HG02938 (cell line): ENCODE measurements around the gene HMX2.

Experiments
- ATAC-seq: cut with Tn5 transposase; IDR thresholded peaks from one replicate; pipeline ENCODE4 v1.9.1; 2021; ENCODE audit warnings: mild to moderate bottlenecking, moderate library complexity; ENCODE audit not compliant: unreplicated experiment

The HMX2 gene

GRCh38 chr10:123136806-123137642 is 10.9 kb upstream of the HMX2 start:
- no peak for ATAC-seq

GRCh38 chr10:123139165-123139520 is 8.8 kb upstream of the HMX2 start:
- no peak for ATAC-seq

- ATAC-seq = no peak
Observed at GRCh38 chr10:123139521-123140163, 8.3 kb upstream of the HMX2 start.

GRCh38 chr10:123140164-123140982 is 7.6 kb upstream of the HMX2 start:
- no peak for ATAC-seq

DNA sequence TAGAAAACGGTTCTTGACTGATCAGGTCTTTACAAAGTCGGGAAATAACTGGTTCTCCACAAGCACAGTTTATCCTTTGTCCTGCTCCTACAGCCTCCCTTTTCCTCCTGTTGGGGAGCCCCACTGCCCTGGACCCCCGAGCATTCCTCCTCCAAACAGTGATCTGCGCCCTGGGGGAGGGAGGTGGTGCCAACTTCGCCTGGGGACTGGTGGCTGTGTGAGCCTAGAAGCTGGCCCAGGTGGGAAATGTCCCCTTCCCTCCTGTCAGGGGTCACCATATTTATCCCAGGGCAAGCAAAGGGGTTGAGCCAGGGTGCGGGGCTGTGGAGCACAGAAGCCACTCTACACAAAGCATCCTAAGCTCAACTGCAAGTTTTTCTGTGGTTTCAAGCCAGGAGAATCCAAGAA is 6.9 kb upstream of the HMX2 start:
- ATAC-seq = no peak

DNA sequence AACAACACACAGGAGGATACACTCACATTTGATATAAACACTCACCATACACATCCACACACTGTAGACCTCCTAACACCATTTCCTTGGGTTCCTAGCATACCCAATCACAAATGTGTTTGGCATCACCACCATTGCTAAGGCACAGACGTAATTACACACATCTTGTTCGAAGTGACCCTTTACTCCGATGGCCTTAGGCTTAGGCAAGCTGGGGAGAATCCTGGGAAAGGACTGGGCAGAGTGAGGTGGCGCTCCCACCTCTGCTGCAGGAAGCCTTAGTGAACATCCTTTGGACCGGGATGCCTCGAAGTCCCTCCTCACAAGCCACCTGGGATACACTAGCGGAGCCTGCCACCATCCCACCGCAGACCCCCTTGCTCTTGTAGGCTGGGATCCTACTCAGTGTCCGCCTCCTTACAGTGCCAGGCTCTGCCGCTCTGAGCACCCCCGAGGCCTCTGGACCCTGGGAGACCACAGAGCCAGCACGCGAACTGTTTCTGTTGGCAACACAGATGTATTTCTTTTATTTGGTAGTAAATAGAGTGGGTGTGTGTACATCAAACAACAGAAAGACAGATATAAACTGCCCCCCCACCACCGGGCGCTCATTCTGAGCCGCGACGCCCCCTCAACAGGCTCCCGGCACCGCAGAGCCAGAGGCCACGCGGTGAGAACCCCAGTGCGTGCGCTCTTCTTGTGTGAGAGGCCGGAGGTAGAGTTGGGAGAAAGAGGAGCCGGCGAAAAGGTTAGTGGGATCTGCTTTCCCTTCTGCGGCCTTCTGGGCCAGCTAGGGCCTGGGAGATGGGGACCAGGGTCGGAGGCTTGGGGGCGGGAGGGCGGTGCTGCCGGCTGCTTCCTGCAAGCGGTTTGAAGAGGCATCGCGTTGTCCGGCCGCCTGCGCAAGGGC is 5.9 kb upstream of the HMX2 start:
- no peak for ATAC-seq

GRCh38 chr10:123142701-123143161 is 5.2 kb upstream of the HMX2 start:
- no peak for ATAC-seq

DNA sequence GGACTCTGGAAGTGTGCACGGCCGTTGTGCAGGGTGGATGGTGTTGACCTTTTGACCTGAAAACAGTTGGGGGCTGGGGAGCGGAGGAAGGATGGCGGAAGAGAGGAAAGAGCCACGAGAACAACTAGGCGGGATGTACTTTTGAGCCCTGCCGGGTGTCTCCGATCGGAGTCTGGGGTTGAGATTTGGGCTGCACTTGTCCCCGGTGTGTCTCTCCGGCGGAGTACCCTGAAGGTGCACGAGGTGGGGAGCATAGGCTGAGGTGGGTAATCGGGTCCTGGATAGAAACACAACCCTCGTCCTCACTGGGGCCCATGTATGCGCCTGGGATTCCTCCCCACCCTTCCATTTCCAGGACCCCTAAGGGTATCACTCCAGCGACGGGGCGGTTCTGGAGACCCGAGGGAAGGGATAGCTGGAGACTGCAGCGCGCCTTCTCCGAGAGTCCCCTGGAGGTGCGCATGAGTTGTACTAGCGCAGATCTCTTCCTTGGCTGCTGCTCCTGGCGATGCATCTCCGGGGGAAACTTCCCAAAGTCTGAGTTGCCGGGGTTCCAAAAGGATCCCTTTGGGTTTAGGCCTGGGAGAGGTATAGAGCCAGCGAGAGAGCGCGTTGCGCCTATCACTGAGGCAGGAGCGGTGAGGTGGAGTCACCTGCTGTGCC is 4.6 kb upstream of the HMX2 start:
- ATAC-seq = no peak

DNA sequence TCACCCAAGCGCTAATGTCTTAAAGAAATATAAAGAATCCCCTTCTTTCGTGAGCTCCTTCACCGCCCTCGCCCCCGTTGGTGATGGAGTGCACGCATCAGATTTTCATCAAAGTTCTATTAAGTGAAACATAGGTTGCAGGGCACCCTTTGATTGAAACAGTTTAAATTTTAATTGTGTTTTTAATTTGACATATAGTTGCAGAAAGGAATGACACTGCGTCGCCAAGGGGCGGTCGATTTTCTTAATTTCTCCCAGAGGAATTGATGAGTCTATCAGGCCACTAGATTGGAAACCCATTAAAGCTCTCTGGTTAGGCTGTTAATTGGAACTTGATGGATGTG is 4.1 kb upstream of the HMX2 start:
- no peak for ATAC-seq

DNA sequence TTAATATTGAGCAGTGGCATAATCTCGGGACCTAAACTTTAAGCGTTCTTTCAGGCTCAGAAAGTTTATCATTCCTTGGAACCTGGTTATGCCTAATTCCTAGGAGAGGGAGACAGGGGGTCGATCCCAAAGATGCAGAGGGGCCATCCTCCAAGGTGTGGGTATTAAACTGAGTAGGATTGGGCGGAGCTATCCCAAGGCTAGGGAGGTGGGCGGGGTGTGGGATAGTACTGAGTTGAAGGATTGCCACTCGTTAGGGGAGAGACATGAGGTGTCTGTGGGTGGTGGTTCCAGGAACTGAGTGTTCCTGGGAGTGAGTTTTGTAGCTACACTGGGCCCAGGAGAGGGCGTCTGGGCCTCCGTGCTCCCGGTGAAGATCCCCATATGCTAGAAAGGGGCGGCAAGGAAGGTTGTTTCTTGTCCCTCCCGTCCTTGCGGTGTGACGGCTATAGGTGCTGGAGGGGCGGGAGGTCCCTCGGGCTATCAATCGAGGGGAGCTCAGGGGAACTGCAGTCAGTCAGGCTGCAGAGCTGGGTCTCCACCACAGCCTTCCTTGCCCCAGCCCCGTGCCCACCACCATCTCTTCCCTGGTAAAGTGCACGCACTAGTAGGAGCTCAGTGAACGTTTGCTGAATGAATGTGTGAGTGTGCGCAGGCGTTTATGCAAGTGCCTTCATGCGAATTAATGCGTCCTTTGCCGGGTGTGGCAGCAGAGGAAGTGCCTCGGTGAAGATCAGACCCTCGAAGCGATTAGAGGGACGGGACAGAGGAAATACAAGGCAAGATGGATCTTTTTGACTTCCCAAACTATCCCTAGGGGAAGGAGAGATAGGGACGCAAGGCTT is 3.0 kb upstream of the HMX2 start:
- ATAC-seq = no peak

GRCh38 chr10:123145542-123146012 is 2.4 kb upstream of the HMX2 start:
- no peak for ATAC-seq

GRCh38 chr10:123146013-123146893 is 1.7 kb upstream of the HMX2 start:
- ATAC-seq = no peak

- no peak for ATAC-seq
Observed at GRCh38 chr10:123146894-123147634, 872 bp upstream of the HMX2 start.

- ATAC-seq = no peak
Observed at GRCh38 chr10:123148414-123149161, 652 bp downstream of the HMX2 start.

DNA sequence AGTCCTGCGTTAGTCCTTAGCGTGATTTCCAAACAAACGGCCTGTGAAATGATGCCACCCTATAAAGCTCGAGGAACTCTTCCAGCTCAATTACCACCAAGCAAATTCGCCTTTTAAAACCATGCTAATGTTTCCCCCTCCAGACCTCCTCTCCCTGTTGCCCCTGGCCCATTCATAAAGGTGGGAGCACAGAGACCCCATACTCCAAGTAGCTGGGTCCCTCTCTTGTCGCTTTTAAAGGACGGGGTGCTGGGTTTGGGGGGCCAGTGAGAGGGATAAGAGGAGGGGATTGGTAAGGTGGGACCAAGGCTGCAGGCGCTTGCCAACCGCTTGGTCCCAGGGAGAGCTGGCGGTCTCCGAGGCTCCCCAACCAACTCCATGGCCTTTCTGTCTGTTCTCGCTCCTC is 1.2 kb downstream of the HMX2 start:
- no peak for ATAC-seq

DNA sequence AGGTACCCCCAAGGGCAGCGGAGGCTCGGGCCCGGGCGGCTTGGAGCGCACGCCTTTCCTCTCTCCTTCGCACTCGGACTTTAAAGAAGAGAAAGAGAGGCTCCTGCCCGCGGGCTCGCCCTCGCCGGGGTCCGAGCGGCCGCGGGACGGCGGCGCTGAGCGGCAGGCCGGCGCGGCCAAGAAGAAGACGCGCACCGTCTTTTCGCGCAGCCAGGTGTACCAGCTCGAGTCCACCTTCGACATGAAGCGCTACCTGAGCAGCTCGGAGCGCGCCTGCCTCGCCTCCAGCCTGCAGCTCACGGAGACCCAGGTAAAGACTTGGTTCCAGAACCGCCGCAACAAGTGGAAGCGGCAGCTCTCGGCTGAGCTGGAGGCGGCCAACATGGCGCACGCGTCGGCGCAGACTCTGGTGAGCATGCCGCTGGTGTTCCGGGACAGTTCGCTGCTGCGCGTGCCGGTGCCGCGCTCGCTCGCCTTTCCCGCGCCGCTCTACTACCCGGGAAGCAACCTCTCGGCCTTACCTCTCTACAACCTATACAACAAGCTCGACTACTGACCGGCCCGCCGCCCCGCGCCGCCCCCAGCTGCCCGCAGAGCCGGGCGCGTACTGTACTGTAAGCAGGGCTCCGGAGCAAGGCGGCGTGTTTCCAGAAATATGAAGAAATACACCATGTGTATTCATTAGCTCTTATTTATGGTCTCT is 1.8 kb downstream of the HMX2 start:
- no peak for ATAC-seq
